Nephron (organoid): ENCODE results near the gene MAGEA4.

Experiments used
- H3K27ac Mint-ChIP-seq, 3 experiments: 2 replicates each; pipeline ENCODE4 v1.8.0; 2020; ENCODE audit warnings: mixed read lengths in 3 of 3, mild to moderate bottlenecking in 2 of 3, moderate library complexity in 1 of 3
- H3K27me3 Mint-ChIP-seq: 2 replicates; pipeline ENCODE4 v1.8.0; 2021; ENCODE audit warnings: low read depth, mild to moderate bottlenecking, moderate library complexity, mixed read lengths
- H3K36me3 Mint-ChIP-seq: 2 replicates; pipeline ENCODE4 v1.8.0; 2020; ENCODE audit warnings: low read depth, mixed read lengths
- H3K4me1 Mint-ChIP-seq: 2 replicates; pipeline ENCODE4 v1.8.0; 2020; ENCODE audit warnings: mixed read lengths
- H3K4me3 Mint-ChIP-seq, 3 experiments: 2 replicates each; pipeline ENCODE4 v1.8.0; 2020; ENCODE audit warnings: mild to moderate bottlenecking in 3 of 3, mixed read lengths in 3 of 3, moderate library complexity in 2 of 3
- H3K9me3 Mint-ChIP-seq: 2 replicates; pipeline ENCODE4 v1.8.0; 2020; ENCODE audit warnings: mixed read lengths
- CTCF ChIP-seq, 3 experiments: fragments of 200-600 bp; sonication (generic); IDR thresholded peaks; one replicate each; pipeline ENCODE4 v1.5.0; 2021; ENCODE audit warnings: antibody characterized with exemption in 3 of 3; ENCODE audit not compliant: unreplicated experiment in 3 of 3

The MAGEA4 gene

GRCh38 chrX:151929126-151929525 is 16.4 kb downstream of the MAGEA4 start:
- H3K36me3 Mint-ChIP-seq: no peaks in the 10 kb centered on the region
- TF ChIP-seq CTCF (IDR thresholded peaks at IDR 0.05; ENCODE audit: unreplicated experiment in 3 of 3): no peak
- no peaks in the 10 kb centered on the region for H3K4me1 Mint-ChIP-seq
- H3K9me3 Mint-ChIP-seq: no peaks in the 10 kb centered on the region
- H3K4me3 Mint-ChIP-seq: no peak overlapping the region
- H3K27ac Mint-ChIP-seq: no peak overlapping the region
- H3K27me3 Mint-ChIP-seq: peaks cover under 1% of the 10 kb centered on the region

DNA sequence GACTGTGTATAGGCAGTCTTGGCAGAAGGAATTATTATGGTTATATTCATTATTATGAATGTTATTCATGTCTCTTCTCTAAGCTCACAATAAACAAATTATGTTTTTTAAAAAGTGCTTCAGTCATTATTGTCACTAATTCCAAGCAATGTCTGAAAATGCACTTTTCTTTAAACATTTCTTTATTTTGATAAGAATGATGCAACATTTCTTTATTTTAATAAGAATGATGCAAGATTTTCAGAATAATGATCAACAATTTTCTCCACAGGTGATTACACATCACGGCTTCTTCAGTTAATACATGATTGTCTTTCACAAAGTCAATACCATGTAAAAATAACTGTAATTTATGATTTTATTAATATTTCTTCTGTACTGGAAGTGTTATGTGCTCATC is 22.7 kb downstream of the MAGEA4 start:
- no peak for TF ChIP-seq CTCF (IDR thresholded peaks at IDR 0.05; ENCODE audit: unreplicated experiment in 3 of 3)
- Mint-ChIP-seq H3K4me1 (no peaks in the 10 kb centered on the region), H3K4me3 (no peak overlapping the region)

DNA sequence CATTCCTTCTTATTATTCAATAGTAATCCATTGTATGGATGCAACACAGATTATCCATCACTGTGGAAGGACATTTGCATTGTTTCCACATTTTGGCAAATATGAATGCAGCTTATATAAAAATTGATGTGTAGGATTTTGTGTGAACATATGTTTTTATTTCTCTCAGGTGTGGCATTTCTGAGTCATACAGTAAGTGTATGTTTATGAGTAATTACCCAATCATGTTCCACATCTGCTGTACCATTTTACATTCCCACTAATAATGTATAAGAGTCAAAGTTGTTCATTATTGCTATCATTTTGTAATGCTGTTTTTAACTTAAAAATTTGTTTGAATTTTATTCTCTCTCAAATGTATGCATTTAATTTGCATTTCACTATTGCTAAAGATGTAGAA is 25.5 kb downstream of the MAGEA4 start:
- Mint-ChIP-seq H3K36me3 (no peaks in the 10 kb centered on the region), H3K4me3 (no peak overlapping the region), H3K9me3 (peaks cover 8% of the 10 kb centered on the region), H3K4me1 (no peaks in the 10 kb centered on the region), H3K27me3 (no peaks in the 10 kb centered on the region), H3K27ac (no peak overlapping the region)
- TF ChIP-seq CTCF (IDR thresholded peaks at IDR 0.05; ENCODE audit: unreplicated experiment in 3 of 3): no peak

More for the DNA sequence above, 22.7 kb downstream of the MAGEA4 start:
- Mint-ChIP-seq H3K27me3 (no peaks in the 10 kb centered on the region), H3K9me3 (peaks cover 3% of the 10 kb centered on the region), H3K27ac (no peak overlapping the region), H3K36me3 (no peaks in the 10 kb centered on the region)

- Mint-ChIP-seq H3K27me3 (no peaks in the 10 kb centered on the region), H3K9me3 (peaks cover 10% of the 10 kb centered on the region), H3K4me3 (no peak overlapping the region), H3K27ac (no peak overlapping the region), H3K4me1 (no peaks in the 10 kb centered on the region), H3K36me3 (no peaks in the 10 kb centered on the region)
- no peak for TF ChIP-seq CTCF (IDR thresholded peaks at IDR 0.05; ENCODE audit: unreplicated experiment in 3 of 3)
Observed at GRCh38 chrX:151954730-151955129, 42.0 kb downstream of the MAGEA4 start.

- TF ChIP-seq CTCF (IDR thresholded peaks at IDR 0.05; ENCODE audit: unreplicated experiment in 3 of 3): no peak
- no peaks in the 10 kb centered on the region for H3K4me1 Mint-ChIP-seq
- H3K27me3 Mint-ChIP-seq: no peaks in the 10 kb centered on the region
- no peak overlapping the region for H3K27ac Mint-ChIP-seq
- peaks cover 3% of the 10 kb centered on the region for H3K36me3 Mint-ChIP-seq
- peaks cover 12% of the 10 kb centered on the region for H3K9me3 Mint-ChIP-seq
- H3K4me3 Mint-ChIP-seq: no peak overlapping the region
Observed at GRCh38 chrX:151958101-151958500, 45.4 kb downstream of the MAGEA4 start.

DNA sequence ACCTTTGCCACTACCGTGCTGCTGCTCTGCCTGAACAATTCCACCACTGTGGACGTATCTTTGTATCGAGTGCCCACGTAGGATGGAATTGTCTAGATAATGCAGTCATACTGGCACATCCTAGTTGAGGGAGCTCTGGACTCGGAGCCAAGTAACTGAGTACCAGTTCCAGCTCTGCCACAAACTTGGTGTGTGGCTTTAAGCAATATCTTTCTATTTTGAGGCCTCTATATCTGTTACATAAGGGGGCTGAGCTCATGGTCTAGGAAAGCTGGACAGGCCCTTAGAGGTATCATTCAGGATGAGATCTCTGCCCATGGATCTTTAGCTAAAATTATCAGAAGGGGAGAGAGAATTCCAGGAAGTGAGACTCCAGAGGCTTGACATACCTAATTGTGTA is 49.3 kb downstream of the MAGEA4 start:
- no peak for TF ChIP-seq CTCF (IDR thresholded peaks at IDR 0.05; ENCODE audit: unreplicated experiment in 3 of 3)
- Mint-ChIP-seq H3K4me3 (no peak overlapping the region), H3K27ac (no peak overlapping the region), H3K36me3 (peaks cover 3% of the 10 kb centered on the region), H3K9me3 (peaks cover 6% of the 10 kb centered on the region), H3K27me3 (no peaks in the 10 kb centered on the region), H3K4me1 (no peaks in the 10 kb centered on the region)
